Measurements from ENCODE around the gene TACC3.

GRCh38 chr4:1727117-1728031 lies 6.1 kb downstream of the TACC3 start:
- TF ChIP-seq POLR2A (IDR thresholded peaks at IDR 0.05) (no peak), CTCF (IDR thresholded peaks at IDR 0.05) (no peak), POLR2AphosphoS5 (IDR thresholded peaks at IDR 0.05) (no peak)
